Lung (tissue), 13 donors: ENCODE data around the gene EPM2AIP1. TPM values are rescaled to one million over a fixed set of nuclear protein-coding genes. Genes with fewer than 3 reads are reported as not detected.
A peak's percentile ranks its signal among the peaks of the same experiment; 100 is the strongest.

ENCODE experiments used
- ATAC-seq: fragments of 200-7000 bp; cut with Tn5 transposase; one replicate; pipeline ENCODE4 v1.9.1; 2020; ENCODE audit warnings: moderate number of reproducible peaks; ENCODE audit not compliant: insufficient read depth, low FRiP score
- DNase-seq, 3 donors: peaks; one replicate each; pipeline ENCODE4 v3.0.0-alpha.2; 2013 to 2017
- H3K27ac ChIP-seq, 2 donors: one replicate each; pipeline ENCODE4 v1.5.1; 2013; ENCODE audit warnings: mild to moderate bottlenecking in 2 of 2, moderate library complexity in 2 of 2, control low read depth in 1 of 2, inconsistent platforms in 1 of 2, low read depth in 1 of 2, low read length in 1 of 2
- H3K27me3 ChIP-seq, 3 donors: one replicate each; pipeline ENCODE4 v1.5.1; 2013; ENCODE audit warnings: low read length in 2 of 3; ENCODE audit not compliant: control insufficient read depth in 3 of 3, insufficient read depth in 3 of 3
- H3K36me3 ChIP-seq, 4 donors: one replicate each; pipeline ENCODE4 v1.5.1; 2013; ENCODE audit warnings: low read length in 4 of 4, mild to moderate bottlenecking in 1 of 4, moderate library complexity in 1 of 4; ENCODE audit not compliant: control insufficient read depth in 4 of 4, insufficient read depth in 4 of 4
- H3K4me1 ChIP-seq, 5 donors: one replicate each; pipeline ENCODE4 v1.5.1; 2013; ENCODE audit warnings: low read length in 5 of 5, mild to moderate bottlenecking in 2 of 5, moderate library complexity in 1 of 5; ENCODE audit not compliant: control insufficient read depth in 5 of 5, insufficient read depth in 5 of 5
- H3K4me3 ChIP-seq: one replicate; pipeline ENCODE4 v1.5.1; 2013; ENCODE audit warnings: mild to moderate bottlenecking, control low read depth, moderate library complexity
- H3K9ac ChIP-seq, 2 donors: one replicate each; pipeline ENCODE4 v1.5.1; 2013; ENCODE audit warnings: low read length in 2 of 2, control low read depth in 1 of 2; ENCODE audit not compliant: insufficient read depth in 1 of 2
- H3K9me3 ChIP-seq, 4 donors: one replicate each; pipeline ENCODE4 v1.5.1; 2013; ENCODE audit warnings: low read length in 3 of 4, mild to moderate bottlenecking in 1 of 4, moderate library complexity in 1 of 4; ENCODE audit not compliant: control insufficient read depth in 4 of 4, insufficient read depth in 3 of 4
- WGBS, 2 donors: extraction: QIAGEN DNeasy Blood & Tissue Kit; methylation state at CpG; one replicate each; pipeline ENCODE4 v1.1.7; 2013; 5-methylcytosine and 5-hydroxymethylcytosine counted together
- polyA plus RNA-seq, 2 donors: library from polyadenylated mRNA; stranded (reverse); fragments of 200-250 nt; gene quantifications; one replicate each; pipeline ENCODE4 v1.2.1, GENCODE V29; 2013
- small RNA-seq: library from RNA; depleted of rRNA; stranded (forward); fragments of <200 nt; gene quantifications from one replicate; pipeline ENCODE3, GENCODE V24; 2014; ENCODE audit warnings: low replicate concordance
- total RNA-seq, 2 donors: library from RNA; depleted of rRNA in 1 of 2; stranded (reverse); fragments of >200 nt in 1 of 2; gene quantifications; one replicate each; pipeline ENCODE4 v1.2.1, GENCODE V29; 2014 to 2021
- TF ChIP-seq, protein P1 (sequence below): IDR thresholded peaks from 2 replicates; pipeline ENCODE4 v1.5.1; 2012; ENCODE audit warnings: mild to moderate bottlenecking; ENCODE audit errors: control extremely low read depth, extremely low read depth
- donor health status: control.
- donor health status: control.
- donor health status: Bipolar disorder and iron deficiency.
- donor health status: healthy.
- donor health status: DM: yes; HTN: yes; CAD: no.

EPM2AIP1 gene
- total and polyA plus RNA-seq, 4 donors, result 7.1 to 62.6 (median 13.9) TPM

DNA sequence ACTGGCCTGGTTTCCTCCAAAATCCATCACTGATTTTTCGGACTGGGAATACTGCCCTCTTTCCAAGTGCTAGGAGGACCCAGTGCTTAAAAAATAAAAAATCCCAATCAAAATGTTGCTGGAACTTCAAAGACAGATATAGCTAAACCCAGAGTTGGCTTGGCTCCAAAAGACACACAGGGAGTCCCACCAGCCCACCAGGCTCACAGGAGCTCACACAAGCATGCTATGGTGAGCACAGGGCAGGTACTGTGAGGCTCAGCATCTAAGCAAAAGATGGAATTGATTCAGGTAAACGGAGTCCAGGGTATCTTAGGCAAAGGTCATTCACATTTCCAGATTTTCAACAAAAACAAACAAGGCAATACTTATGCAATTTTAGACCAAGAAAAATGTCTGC lies 51.8 kb downstream of the EPM2AIP1 start:
- TF ChIP-seq, protein P1, sequence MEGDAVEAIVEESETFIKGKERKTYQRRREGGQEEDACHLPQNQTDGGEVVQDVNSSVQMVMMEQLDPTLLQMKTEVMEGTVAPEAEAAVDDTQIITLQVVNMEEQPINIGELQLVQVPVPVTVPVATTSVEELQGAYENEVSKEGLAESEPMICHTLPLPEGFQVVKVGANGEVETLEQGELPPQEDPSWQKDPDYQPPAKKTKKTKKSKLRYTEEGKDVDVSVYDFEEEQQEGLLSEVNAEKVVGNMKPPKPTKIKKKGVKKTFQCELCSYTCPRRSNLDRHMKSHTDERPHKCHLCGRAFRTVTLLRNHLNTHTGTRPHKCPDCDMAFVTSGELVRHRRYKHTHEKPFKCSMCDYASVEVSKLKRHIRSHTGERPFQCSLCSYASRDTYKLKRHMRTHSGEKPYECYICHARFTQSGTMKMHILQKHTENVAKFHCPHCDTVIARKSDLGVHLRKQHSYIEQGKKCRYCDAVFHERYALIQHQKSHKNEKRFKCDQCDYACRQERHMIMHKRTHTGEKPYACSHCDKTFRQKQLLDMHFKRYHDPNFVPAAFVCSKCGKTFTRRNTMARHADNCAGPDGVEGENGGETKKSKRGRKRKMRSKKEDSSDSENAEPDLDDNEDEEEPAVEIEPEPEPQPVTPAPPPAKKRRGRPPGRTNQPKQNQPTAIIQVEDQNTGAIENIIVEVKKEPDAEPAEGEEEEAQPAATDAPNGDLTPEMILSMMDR, result no peak
- no peaks in the 10 kb centered on the region for H3K36me3 ChIP-seq
- H3K4me1 ChIP-seq, result peaks cover 0 to 21% (median 6%) of the 10 kb centered on the region in 5 donors
- DNase-seq (no peak), ATAC-seq (no peak)
- 78 to 92% methylated on average over 2 of the region's 2 CpGs for WGBS, 2 donors
- H3K27ac ChIP-seq, result no peak overlapping the region
- H3K9me3 ChIP-seq, result no peaks in the 10 kb centered on the region
- peak overlapping the region in 1 of 2 donors; percentile 43 for H3K9ac ChIP-seq
- no peaks in the 10 kb centered on the region for H3K27me3 ChIP-seq
- no peak overlapping the region for H3K4me3 ChIP-seq

GRCh38 chr3:36937492-36937891 lies 55.4 kb downstream of the EPM2AIP1 start:
- Histone ChIP-seq H3K36me3 (no peaks in the 10 kb centered on the region), H3K9ac (no peak overlapping the region), H3K9me3 (no peaks in the 10 kb centered on the region), H3K4me1 (peaks cover 5 to 22% (median 7%) of the 10 kb centered on the region in 5 donors), H3K27ac (no peak overlapping the region), H3K27me3 (no peaks in the 10 kb centered on the region), H3K4me3 (no peak overlapping the region)
- TF ChIP-seq, protein P1, result no peak
- 92 to 97% methylated on average over 1 of the region's 1 CpG for WGBS, 2 donors
- DNase-seq (no peak), ATAC-seq (no peak)

Small RNA genes lying within 50 kb of the gene (small RNA-seq; reads per million reads assigned to genes)
- not detected for gene RNU6ATAC4P

Other genes starting within 250 kb of the EPM2AIP1 start
- under 1 TPM; 0.34 to 0.80 TPM for gene DCLK3, start 228.6 kb downstream of the EPM2AIP1 start, total RNA-seq
- gene DCLK3, start 228.6 kb downstream of the EPM2AIP1 start, polyA plus RNA-seq, result under 1 TPM; 0.04 to 0.08 TPM
- gene TRANK1, start 48.1 kb downstream of the EPM2AIP1 start, total RNA-seq, result 10 to 100 TPM; 23.9 to 34.3 TPM
- 1 to 10 TPM; 4.3 to 6.2 TPM for gene TRANK1, start 48.1 kb downstream of the EPM2AIP1 start, polyA plus RNA-seq
- 10 to 100 TPM; 35.6 to 66.4 TPM for gene MLH1, start 387 bp upstream of the EPM2AIP1 start, total RNA-seq
- 10 to 100 TPM; 14.3 to 23.9 TPM for gene MLH1, start 387 bp upstream of the EPM2AIP1 start, polyA plus RNA-seq
- 100 to 1,000 TPM in 1 of 2 donors, 10 to 100 TPM in 1; 60.0 to 106 TPM for gene LRRFIP2, start 181.5 kb upstream of the EPM2AIP1 start, total RNA-seq
- gene LRRFIP2, start 181.5 kb upstream of the EPM2AIP1 start, polyA plus RNA-seq, result 10 to 100 TPM; 24.8 to 29.1 TPM